Stimulated activated CD8-positive, alpha-beta memory T cell treated with anti-CD3 and anti-CD28 coated beads, Interleukin-4, amount 100 ng/mL, for 48 hours (primary cell): Measurements from ENCODE around the gene TMEM51.

Source experiments
- DNase-seq: peaks from one replicate; pipeline ENCODE4 v3.0.0-alpha.2; 2020

TMEM51 gene

DNA sequence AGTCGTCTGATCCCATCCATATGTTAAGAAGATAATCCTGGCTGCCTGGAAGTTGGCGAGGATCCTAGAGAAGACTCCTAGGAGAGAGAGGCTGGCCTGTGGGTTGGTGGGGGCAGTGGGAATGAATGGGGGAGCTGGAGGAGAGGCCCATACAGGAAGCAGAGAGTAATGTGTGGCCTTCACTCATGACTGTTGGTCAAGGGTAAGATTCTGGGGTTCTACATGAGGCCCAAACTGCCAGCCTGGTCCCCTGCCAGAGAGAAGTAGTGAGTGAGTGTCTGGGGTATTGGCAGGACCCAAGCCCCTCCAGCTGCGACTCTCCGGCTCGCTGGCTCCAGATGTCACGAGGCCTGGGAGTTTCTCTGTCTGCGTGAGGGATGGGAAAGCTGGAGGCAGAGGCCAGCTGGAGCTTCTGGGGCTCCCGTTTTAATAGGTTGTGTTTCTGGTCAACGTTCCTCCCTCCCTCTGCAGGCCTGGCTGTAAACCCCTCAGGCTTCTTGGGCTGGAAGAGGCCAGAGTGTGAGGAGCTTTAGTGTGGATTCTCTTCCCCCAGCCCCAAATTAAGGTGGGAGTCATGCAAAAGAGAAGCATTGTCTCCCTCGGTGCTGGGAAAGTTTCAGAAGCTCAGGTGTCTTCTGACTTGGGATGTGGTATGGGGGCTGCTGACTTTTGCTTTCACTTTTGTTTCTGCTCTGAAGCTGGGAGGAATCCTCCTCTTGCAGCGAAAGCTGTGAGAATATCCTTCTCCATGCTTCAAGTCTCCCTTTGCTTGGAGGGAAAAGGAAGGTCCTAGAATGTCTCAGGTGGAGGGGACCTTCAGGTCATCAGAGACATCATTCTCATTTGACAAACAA is 2.6 kb downstream of the TMEM51 start:
- no peak for DNase-seq

DNA sequence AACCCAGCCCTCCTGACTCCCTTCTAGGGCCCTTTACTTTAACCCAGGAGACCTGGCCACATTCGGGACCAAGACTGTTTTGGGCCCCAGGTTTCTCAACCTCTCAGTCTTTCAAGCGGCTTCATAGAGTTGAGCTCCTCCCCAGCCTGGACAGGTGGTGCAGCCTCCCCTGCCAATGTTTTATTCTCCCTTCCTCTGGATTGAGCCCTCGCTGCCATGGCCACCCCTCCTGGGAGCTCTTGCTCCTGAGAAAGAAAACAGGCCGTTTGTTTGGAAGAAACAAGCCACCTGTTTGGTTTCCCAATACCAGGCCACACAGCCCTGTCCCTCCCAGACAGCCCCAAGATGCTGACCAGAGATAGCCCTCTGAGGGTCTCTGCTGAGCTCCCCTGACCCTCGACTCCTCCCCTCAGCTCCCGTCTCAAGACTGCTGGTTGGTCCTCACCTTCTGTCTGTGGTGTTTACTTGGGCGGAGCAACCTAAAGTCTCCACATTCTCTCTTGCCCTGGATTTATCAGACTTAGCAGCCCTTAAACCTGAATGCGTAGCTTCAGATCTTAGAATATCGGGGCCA is 3.3 kb downstream of the TMEM51 start:
- DNase-seq, result no peak

DNA sequence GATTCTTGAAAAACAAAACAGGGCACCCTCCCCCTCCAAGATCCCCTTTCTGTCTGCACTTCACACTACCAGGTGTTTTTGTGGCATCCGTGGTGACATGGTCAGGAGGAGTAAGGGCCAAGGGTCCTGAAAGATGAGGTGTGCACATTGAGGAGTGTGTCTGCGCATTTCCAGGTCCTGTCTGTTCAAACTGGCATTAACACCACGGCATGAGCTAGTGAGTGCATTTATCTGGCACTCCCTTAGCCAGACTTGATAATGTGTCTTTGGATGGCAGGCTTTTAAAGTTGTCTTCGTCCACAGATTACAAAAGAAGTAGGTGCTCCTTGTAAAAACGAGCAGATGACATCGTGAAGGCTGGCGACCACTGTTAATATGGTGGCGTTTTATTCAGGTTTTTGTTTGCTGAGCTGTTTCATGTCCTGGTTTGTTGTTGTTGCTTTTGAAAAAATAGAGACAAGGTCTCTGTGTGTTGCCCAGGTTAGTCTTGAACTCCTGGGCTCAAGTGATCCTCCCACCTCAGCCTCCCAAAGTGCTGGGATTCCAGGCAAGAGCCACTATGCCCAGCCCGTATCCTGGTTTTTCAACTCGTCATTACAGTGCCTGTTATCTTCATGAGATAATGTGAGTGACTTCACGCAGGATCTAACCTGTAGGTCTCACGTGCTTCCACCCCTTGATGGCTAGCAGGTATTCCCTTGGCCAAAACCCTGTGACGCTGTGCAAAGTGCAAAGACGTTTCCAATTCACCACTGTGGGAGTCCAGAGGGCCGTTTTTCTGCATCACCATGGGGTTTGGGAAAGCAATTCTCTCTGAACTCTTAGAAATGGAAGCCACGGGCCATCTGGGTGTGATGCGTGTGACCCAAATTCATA is 4.2 kb downstream of the TMEM51 start:
- DNase-seq, result no peak

DNA sequence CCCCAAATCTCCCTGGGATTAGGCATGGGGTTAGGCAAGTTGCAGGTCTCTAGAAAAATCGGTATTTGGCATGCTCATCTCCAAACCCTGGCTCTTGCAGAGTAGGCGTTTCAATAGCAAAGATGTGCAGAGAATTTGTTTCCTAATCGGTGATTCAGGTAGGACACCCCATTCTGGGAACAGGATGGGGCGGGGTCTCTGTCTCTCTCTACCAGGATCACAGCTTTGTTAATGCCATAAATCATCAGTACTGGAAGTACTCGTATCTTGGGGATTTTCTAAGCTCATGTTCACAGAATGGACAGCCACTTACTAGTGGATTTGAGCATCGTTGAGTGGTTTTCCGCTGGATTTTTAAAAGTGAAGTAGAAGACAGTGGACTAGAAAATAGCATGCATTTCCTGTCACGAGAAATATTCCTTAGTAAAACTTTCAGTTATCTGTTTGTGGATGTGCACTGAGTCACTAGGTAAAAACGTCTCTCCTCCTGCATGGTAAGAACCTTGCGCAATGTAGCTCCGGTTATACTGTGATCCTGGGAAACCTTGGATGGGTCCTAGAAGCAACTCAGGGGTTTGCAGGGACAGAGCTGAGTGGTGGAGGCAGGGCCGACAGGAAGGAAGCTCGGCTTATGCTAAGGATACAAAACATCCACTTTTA is 5.1 kb downstream of the TMEM51 start:
- DNase-seq, result no peak

DNA sequence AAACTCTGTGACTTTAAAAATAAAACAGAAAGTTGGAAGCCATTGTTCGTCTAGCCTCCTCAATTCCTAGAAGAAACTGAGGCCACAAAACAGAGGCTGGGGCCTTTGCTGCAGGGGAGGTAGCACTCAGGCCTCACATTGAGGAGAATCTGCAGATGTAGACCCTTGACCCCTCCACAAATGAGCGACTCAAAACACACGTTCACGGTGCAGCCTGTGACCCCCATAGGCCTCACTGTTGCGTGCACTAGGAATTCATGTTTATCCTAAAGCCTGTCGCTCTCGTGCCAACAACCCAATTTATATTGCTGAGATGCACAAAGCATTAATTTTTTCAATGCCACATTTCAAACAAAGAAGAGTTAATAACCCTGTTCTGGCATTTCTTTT is 5.6 kb downstream of the TMEM51 start:
- no peak for DNase-seq

DNA sequence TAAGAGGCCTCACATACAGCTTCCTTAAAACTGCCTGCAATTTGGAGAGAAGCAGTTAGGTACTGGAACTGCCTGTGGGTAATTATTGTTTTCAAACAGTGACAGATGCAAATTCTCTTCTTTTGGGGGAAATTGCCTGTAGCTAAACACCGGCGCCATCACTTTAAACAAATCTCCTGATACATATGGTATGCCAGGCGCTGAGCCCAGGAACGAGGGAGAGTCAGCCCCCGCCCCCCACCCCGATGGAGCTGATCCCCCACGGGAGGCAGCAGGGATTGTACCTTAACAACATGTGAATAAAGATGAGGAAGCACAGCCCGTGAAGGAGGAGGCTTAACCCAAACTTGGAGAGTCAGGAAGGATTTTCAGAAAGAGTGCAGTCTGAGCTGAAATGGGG is 7.1 kb downstream of the TMEM51 start:
- DNase-seq, result no peak

DNA sequence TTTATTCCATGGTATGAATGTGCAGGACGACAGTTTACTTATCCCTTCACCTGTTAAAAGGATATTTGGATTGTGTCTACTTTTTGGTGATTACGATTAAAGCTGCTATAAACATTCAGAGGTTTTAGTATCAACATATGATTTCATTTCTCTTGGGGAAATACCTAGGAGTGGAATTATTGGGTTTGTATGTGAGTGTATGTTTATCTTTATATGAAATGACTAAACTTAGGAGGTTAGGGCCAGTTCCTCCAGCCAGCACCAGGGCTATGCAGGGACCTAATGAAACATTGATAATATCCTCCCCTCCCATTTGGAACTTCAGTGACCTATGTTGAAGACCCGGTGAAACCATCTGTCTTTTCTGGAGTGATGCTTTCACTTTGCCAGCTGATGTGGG is 13.8 kb downstream of the TMEM51 start:
- no peak for DNase-seq

DNA sequence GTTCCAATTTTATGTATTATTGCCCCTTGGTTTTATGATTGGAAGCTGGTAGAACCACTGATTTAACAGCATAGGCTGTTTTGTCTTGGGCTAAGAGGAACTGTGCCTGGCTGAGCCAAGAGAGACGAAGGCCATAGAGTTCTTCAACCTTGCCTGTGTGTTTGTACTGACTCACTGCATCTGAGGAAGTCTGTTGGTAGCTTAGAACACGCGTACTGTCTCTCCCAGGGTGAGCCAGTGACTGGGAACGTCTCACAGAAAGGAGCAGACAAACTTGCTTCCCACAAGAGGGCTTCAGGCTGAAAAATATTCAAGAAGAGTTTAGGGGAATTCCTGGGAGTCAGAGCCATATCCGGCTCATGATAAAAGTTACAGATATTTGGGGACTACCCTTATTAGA is 14.9 kb downstream of the TMEM51 start:
- no peak for DNase-seq

DNA sequence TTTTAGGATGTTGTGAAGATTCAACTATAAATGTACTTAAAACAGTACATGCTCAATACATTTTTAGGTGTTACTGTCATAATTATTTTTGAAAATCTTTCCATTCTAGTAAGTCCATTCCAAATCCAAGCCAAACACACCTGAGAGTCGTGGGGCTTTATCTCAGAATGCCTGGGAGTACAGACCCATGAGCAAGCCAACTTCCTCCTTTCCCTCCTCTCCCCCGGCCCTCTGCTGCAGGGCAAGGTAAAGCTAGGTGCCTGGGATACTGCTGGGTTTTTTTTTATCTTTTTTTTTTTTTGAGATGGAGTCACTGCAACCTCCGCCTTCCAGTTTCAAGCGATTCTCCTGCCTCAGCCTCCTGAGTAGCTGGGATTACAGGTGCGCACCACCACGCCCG is 16.5 kb downstream of the TMEM51 start:
- no peak for DNase-seq

DNA sequence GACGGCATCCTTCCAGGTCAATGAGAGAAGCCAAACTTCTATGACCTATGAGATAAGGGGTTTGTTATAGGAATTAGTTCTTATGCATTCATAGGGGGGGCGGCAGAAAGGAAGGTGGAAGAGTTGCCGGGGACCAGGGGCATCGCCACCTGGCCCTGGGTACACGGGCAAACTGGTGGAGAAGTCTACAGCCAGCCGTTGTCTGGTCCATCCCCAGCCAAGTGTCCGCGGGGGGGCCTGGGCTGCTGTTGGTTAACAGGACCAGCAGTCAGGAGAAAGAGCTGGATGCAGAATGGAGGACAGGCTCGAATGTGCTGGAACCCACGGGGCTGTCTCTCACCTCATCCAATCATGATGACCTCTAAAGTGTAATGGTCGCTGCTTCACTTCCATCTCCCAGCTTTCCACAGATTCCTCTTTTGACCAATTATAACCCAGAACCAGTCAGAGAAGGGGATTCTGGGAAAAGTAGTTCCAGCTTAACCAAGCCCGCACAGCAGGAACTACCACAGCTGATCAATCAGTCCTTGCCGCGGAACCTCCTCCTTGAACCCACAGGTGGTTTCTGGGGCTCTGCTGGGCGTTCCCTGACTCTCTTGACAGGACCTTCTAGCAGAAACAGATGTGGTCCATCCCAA is 17.8 kb downstream of the TMEM51 start:
- DNase-seq, result no peak

DNA sequence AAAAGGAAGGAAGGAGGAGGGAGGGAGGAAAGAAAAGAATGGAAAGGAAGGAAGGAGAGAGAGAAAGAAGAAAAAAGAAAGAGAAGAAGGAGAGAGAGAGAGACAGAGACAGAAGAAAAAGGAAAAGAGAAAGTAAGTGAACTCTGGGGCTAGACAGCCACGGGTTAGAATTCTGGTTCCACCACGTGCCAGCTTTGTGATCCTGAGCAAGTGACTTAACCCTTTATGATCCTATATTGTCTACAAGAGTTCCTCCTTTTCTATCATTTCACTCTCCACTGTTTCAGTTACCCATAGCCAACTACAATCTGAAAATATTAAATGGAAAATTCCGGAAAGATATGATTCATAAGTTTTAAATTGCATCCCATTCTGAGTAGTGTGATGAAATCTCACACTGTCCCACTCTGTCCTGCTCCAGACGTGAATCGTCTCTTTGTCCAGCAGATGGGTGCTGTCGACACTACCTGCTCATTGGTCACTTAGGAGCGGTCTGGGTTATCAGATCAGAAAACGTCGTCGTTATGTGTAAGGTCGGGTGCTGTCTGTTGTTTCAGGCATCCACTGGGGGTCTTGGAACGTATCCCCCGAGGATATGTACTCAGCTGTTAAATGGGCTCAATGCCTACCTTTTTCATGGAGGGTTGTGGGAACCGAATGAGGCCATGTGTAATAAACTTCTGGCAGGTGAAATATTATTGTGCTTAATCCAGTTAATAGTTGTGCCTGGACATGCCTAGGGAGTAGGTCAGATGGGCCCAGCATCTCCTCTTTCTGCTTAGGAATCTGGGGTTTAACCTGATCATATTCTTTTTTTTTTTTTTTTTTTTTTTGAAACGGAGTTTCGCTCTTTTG is 19.1 kb downstream of the TMEM51 start:
- DNase-seq, result no peak

DNA sequence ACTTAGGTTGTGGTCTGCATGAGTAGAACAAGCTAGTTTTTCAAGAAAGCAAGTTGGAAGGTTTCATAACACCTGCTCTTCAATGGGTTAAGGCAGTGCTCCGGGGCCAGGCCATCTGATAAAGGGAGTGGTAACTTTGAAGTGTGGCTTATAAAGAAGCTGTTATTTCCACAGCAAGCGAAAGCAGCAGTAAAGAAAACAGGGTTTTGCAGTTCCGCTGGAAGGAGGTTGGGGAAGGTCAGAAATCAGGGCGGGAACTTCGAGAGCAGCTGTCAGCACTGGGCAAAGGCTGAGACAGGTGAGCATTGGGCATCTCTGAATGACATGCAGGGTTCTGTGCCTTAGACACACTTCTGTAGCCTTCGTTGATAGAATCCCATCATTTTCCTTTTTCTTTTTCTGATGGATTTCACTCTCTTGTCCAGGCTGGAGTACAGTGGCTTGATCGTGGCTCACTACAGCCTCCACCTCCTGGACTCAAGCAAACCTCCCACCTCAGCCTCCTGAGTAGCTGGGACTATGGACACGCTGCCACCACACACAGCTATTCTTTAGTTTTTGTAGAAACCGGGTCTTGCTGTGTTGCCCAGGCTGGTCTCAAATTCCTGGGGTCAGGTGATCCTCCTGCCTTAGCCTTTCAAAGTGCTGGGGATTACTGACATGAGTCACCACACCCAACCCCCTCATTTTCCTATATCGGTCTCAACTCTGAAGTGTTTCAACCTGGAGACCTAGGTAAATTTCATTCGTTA is 20.5 kb downstream of the TMEM51 start:
- no peak for DNase-seq

DNA sequence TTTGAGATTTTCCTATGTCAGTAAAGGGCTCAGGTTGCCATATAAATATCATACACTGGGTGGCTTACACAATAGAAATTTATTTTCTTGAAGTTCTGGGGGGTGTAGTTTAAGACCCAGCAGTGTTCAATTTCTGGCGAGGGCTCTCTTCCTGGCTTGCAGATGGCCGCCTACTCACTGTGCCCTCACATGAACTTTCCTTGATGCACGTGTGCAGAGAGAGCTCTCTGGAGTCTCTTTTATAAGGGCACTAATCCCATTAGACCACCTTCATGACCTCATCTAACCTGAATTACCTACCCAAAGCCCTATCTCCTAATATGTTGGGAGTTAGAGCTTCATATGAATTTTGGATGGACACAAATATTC is 21.1 kb downstream of the TMEM51 start:
- no peak for DNase-seq

DNA sequence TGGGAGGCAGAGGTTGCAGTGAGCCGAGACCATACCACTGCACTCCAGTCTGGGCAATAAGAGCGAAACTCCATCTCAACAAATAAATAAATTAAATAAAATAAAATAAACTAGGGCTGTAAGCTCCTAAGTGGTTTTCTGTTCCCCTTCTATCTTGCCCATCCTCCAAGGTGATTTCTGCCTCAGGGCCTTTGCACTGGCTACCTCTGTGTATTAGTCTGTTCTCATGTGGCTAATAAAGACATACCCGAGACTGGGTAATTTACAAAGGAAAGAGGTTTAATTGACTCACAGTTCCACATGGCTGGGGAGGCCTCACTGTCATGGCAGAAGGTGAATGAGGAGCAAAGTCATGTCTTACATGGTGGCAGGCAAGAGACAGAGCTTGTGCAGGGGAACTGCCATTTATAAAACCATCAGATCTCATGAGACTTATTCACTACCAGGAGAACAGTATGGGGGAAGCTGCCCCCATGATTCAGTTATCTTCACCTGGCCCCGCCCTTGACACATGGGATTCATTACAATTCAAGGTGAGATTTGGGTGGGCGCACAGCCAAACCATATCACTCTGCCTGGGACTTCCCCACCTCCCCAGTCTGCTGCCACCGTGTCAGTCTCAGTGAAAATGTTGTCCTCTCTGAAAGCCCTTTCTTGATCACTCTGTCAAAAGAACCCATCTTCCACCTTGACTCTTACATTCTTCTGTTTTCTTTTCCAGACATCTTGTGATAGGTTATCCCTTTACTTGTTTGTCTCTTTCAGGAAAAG is 22.0 kb downstream of the TMEM51 start:
- peak; percentile 41 for DNase-seq

DNA sequence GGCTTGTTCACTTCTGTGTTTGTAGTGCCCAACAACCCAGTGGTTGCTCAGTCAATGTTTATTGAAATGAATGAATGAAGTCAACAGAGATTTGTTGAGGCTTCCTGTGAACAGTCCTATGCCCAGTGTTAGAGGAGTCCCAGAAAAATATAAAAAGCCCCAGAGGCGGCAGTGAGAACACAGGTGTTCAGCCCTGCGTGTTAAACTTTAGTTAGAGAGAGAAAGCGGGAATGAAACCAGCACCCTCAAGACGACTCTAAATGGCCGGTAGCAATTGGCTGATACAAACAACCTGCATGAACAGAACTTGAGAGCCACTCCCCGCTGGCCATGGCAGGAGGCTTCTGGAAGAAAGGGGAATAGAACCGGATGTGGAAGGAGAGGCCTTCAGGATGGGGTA is 22.6 kb downstream of the TMEM51 start:
- no peak for DNase-seq

DNA sequence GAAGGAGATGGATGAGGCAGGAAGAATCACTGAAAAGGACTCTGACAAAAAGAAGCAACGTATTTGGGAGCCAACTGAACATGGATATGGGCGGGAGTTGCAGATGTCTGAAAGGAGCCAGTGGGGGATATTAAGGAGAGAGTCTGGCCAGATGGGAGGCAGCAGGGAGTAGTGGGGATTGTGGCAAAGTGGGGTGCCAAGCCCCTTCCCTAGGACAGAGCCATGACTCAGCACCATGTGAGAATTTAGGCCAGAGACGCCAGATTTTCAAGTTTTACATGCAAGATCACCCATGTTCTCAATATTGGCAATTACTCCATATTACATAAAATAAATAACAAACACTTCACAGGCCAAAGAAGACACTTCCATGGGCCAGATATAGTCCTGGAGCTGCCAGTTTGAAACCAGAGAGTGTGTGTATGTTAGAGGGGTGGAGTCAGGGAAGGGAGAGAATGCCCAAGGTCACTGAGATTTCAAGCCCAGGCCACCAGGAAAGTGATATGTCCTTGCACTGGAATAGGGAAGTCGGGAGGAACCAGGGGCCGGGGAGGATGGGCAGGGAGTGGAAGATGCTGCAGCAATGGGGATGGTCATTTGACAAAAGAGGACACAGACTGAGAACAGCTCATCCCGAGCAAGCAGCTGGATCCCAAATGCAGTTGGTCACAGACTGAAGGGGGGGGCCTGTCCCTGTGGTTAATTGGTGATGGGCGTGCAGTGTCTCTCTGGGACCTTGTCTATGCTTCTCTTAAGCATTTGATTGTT is 23.5 kb downstream of the TMEM51 start:
- no peak for DNase-seq

DNA sequence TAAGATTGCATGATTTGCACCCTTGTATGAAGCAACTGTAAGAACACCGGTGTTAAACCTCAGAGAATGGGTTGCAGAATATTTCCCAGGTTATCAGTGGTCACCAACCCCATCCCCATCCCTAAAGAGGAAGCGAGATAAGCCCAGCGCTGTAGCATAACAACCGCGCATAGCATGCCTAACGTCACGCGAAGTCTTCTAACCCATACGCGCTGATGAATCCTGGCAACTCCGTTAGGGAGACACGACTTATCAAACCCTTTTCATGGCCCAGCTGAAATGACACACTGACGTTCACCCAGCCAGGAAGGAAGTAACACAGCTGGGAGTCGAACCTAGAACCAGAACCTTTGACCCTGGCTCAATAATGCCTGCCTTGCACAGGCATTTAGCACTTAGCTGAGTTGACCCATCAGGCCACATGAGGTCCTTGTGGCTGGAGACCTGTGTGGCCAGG is 24.2 kb downstream of the TMEM51 start:
- no peak for DNase-seq

DNA sequence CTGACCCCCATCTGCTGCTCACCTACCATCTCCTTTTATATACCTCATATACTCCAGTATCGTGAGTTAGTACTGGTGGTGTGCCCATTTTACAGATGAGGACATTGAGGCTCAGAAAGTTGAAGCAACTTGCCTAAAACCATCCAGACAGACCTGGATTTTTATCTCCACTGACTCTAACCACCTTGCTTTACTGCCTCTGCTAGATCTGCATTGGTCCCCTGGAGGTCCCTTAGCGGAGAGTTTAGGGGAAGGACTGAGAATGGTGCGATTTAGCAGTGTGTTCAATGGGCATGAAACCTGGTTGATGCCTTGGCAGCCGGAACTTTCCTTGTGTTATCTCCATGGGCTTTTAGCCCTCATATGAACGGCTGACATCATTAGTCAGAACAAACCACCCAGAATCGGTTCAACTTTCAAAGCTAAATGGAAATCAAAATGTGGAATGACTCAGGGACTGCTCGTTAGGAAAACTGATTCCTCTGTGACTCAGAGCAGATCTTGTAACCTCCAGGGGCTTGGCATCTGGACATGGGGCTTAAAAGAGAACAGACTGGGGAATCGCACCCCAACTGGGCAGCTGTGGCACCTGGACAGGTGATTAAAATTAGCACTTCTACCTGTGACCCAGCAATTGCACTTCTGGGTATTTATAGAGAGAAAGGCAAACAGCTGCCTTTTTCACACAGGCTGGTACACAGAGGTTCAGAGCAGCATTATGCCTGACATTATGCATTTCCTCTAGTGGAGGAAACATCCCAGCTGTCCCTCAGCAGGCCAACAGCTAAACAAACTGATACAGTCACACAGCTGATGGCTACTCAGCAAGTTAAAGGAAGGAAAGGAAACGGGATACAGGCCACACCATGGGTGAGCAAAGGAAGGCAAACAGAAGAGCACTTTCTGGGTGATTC is 25.3 kb downstream of the TMEM51 start:
- no peak for DNase-seq
